HCT116 (cell line): ENCODE data around the gene IL1RAPL1. TPM values are rescaled to one million over a fixed set of nuclear protein-coding genes. Genes with fewer than 3 reads are reported as not detected.

ENCODE experiments used
- ATAC-seq: fragments of 200-7000 bp; cut with Tn5 transposase; 2 replicates; pipeline ENCODE4 v1.9.1; 2020; ENCODE audit warnings: mild to moderate bottlenecking, moderate library complexity
- BruUV-seq: library from RNA; stranded (reverse); fragments of 400-500 nt; replicated peaks from 2 replicates; lab custom pipeline; 2021; lab: Mats Ljungman, UMichigan
- CTCF ChIA-PET: fragments of 300-600 bp; sonication (Branson Sonifier 250); formaldehyde crosslinking; loops from one replicate; lab custom pipeline; 2021; ENCODE audit warnings: antibody characterized with exemption; lab: Charles Lee
- POLR2A ChIA-PET: fragments of 300-600, 350-600 bp; sonication (Branson Sonifier 250); formaldehyde crosslinking; loops from one replicate; lab custom pipeline; 2021; ENCODE audit warnings: antibody characterized with exemption; lab: Charles Lee
- RAD21 ChIA-PET, 2 experiments: fragments of 300-600 bp; sonication (Branson Sonifier 250); formaldehyde crosslinking; loops; one replicate each; lab custom pipeline; 2023; ENCODE audit warnings: low total read pairs in 2 of 2; ENCODE audit not compliant: uncharacterized antibody in 2 of 2, unreplicated experiment in 2 of 2, low non-redundant PET in 1 of 2; lab: Charles Lee
- DNase-seq: peaks from one replicate; pipeline ENCODE4 v3.0.0-alpha.2; 2010; ENCODE audit warnings: low read depth, low spot score
- H2AFZ ChIP-seq: fragments of 200-600 bp; shearing (Covaris generic), sonication (generic); 2 replicates; pipeline ENCODE4 v1.6.1; 2017; ENCODE audit warnings: low read depth, mixed run types, mixed read lengths, antibody characterized with exemption, low read length; ENCODE audit not compliant: poor library complexity, severe bottlenecking
- H3K27ac ChIP-seq: 2 replicates; pipeline ENCODE4 v1.5.1; 2012; ENCODE audit warnings: low read depth, low read length
- H3K27me3 ChIP-seq: fragments of 200-600 bp; sonication (generic); 2 replicates; pipeline ENCODE4 v1.6.1; 2016; ENCODE audit warnings: mixed run types, low read length, mixed read lengths; ENCODE audit not compliant: insufficient read depth
- H3K36me3 ChIP-seq, 2 experiments: fragments of 200-500 bp in 1 of 2; fragments of 200-600 bp in 1 of 2; sonication (Bioruptor generic) in 1 of 2; sonication (generic) in 1 of 2; 2 replicates each; pipeline versions ENCODE4 v1.5.1 to v1.6.1; 2014 to 2016; ENCODE audit warnings: low read length in 2 of 2, inconsistent platforms in 1 of 2, mixed read lengths in 1 of 2, mixed run types in 1 of 2; ENCODE audit not compliant: insufficient read depth in 2 of 2, control insufficient read depth in 1 of 2
- H3K4me1 ChIP-seq, 2 experiments: fragments of 200-600 bp in 1 of 2; sonication (generic) in 1 of 2; 2 replicates each; pipeline versions ENCODE4 v1.5.1 to v1.6.1; 2012 to 2017; ENCODE audit warnings: low read length in 2 of 2, inconsistent platforms in 1 of 2, mild to moderate bottlenecking in 1 of 2, mixed read lengths in 1 of 2, mixed run types in 1 of 2, moderate library complexity in 1 of 2; ENCODE audit not compliant: insufficient read depth in 2 of 2, control insufficient read depth in 1 of 2
- H3K4me2 ChIP-seq: fragments of 200-600 bp; sonication (generic); 2 replicates; pipeline ENCODE4 v1.6.1; 2017; ENCODE audit warnings: mixed run types, low read length, mixed read lengths
- H3K4me3 ChIP-seq, 2 experiments: fragments of 200-600 bp in 1 of 2; sonication (generic) in 1 of 2; replicated peaks in 1 of 2; 2 replicates each; pipeline ENCODE4 v1.5.1; 2011 to 2016; ENCODE audit warnings: low read length in 2 of 2, control low read depth in 1 of 2, low read depth in 1 of 2, mild to moderate bottlenecking in 1 of 2, mixed read lengths in 1 of 2, mixed run types in 1 of 2
- H3K79me2 ChIP-seq: fragments of 200-600 bp; sonication (generic); 2 replicates; pipeline ENCODE4 v1.6.1; 2017; ENCODE audit warnings: mild to moderate bottlenecking, mixed run types, low read length, moderate library complexity, mixed read lengths; ENCODE audit not compliant: insufficient read depth
- H3K9ac ChIP-seq: fragments of 200-600 bp; sonication (generic); 2 replicates; pipeline ENCODE4 v1.6.1; 2016; ENCODE audit warnings: low read length, mixed read lengths
- H3K9me2 ChIP-seq: fragments of 200-600 bp; sonication (generic), shearing (Covaris generic); 2 replicates; pipeline ENCODE4 v1.6.1; 2017; ENCODE audit warnings: mixed run types, mild to moderate bottlenecking, moderate library complexity; ENCODE audit not compliant: insufficient read depth
- H3K9me3 ChIP-seq, 2 experiments: fragments of 200-500 bp in 1 of 2; fragments of 200-600 bp in 1 of 2; sonication (Bioruptor generic) in 1 of 2; sonication (generic) in 1 of 2; 2 replicates each; pipeline ENCODE4 v1.6.1; 2014 to 2017; ENCODE audit warnings: low read length in 2 of 2, mixed read lengths in 2 of 2, inconsistent platforms in 1 of 2, low read depth in 1 of 2, mild to moderate bottlenecking in 1 of 2, mixed run types in 1 of 2, moderate library complexity in 1 of 2; ENCODE audit not compliant: control insufficient read depth in 1 of 2, insufficient read depth in 1 of 2
- H4K20me1 ChIP-seq: fragments of 200-600 bp; sonication (generic), shearing (Covaris generic); 2 replicates; pipeline ENCODE4 v1.6.1; 2017; ENCODE audit warnings: mixed run types, mild to moderate bottlenecking, moderate library complexity; ENCODE audit not compliant: insufficient read depth
- CEBPB ChIP-seq: IDR thresholded peaks from 2 replicates; pipeline ENCODE4 v1.6.1; 2012; ENCODE audit warnings: low read depth
- EGR1 ChIP-seq: IDR thresholded peaks from 2 replicates; pipeline ENCODE4 v1.6.1; 2012; ENCODE audit warnings: low read depth
- ELF1 ChIP-seq: IDR thresholded peaks from 2 replicates; pipeline ENCODE4 v1.6.1; 2012; ENCODE audit warnings: low read depth, borderline replicate concordance
- EZH2 ChIP-seq: fragments of 200-600 bp; sonication (generic); IDR thresholded peaks from 2 replicates; pipeline ENCODE4 v1.6.1; 2017; ENCODE audit warnings: antibody characterized with exemption, mixed run types
- FOSL1 ChIP-seq: IDR thresholded peaks from 2 replicates; pipeline ENCODE4 v1.6.1; 2012; ENCODE audit warnings: low read depth
- MAX ChIP-seq: IDR thresholded peaks from 2 replicates; pipeline ENCODE4 v1.6.1; 2012
- POLR2AphosphoS5 ChIP-seq: IDR thresholded peaks from 2 replicates; pipeline ENCODE4 v1.6.1; 2011; ENCODE audit warnings: mild to moderate bottlenecking, low read depth, low read length, moderate library complexity
- SP1 ChIP-seq: IDR thresholded peaks from 2 replicates; pipeline ENCODE4 v1.6.1; 2012; ENCODE audit warnings: low read depth
- ZBTB33 ChIP-seq: IDR thresholded peaks from 2 replicates; pipeline ENCODE4 v1.6.1; 2011; ENCODE audit warnings: mild to moderate bottlenecking, low read length, moderate library complexity; ENCODE audit not compliant: insufficient replicate concordance; ENCODE audit errors: extremely low read depth
- ZFX ChIP-seq: fragments of 450-650 bp; IDR thresholded peaks from 2 replicates; pipeline ENCODE4 v1.6.1; 2017
- ZNF274 ChIP-seq: fragments of 200-500 bp; sonication (Bioruptor generic); IDR thresholded peaks from 2 replicates; pipeline ENCODE4 v1.6.1; 2014; ENCODE audit warnings: mild to moderate bottlenecking, low read depth, low read length, inconsistent platforms
- intact Hi-C: fragments of 100-400 bp; cut with micrococcal nuclease; formaldehyde crosslinking; loops from 2 replicates; pipeline ENCODE4 v1.10.0; 2022
- total RNA-seq: library from RNA; stranded (reverse); gene quantifications from one replicate; pipeline ENCODE4 v1.2.1, GENCODE V29; 2021; ENCODE audit not compliant: unreplicated experiment

Gene IL1RAPL1
- total RNA-seq, 1 experiment from 2014 or later, result 2.8 TPM

- BruUV-seq, result no TSS peak
- intact Hi-C loops, result no loop called here
Measured at GRCh38 chrX:29285664-29286063, 698.4 kb downstream of the IL1RAPL1 start.

More at GRCh38 chrX:29285664-29286063, 698.4 kb downstream of the IL1RAPL1 start:
- Histone ChIP-seq H3K9ac (no peak overlapping the region), H2AFZ (no peak overlapping the region), H3K27me3 (no peaks in the 10 kb centered on the region), H3K27ac (no peak overlapping the region), H3K9me2 (no peaks in the 10 kb centered on the region), H3K36me3 (no peaks in the 10 kb centered on the region), H3K79me2 (no peaks in the 10 kb centered on the region), H3K9me3 (no peaks in the 10 kb centered on the region), H3K4me2 (no peak overlapping the region), H3K4me1 (no peaks in the 10 kb centered on the region), H3K4me3 (no peak overlapping the region), H4K20me1 (no peaks in the 10 kb centered on the region)
- ATAC-seq, result no peak
- CTCF ChIA-PET, result no interaction called here
- DNase-seq, result no peak
- RAD21 ChIA-PET, result no interaction called here
- TF ChIP-seq POLR2AphosphoS5, result no peak
- TF ChIP-seq MAX, result no peak
- TF ChIP-seq ELF1, result no peak
- TF ChIP-seq FOSL1, result no peak
- TF ChIP-seq ZBTB33, result no peak
- TF ChIP-seq CEBPB, result no peak
- TF ChIP-seq SP1, result no peak
- TF ChIP-seq EZH2, result no peak
- TF ChIP-seq ZNF274, result no peak
- TF ChIP-seq EGR1, result no peak
- TF ChIP-seq ZFX, result no peak
- POLR2A ChIA-PET, result no interaction called here
